ENCODE data around the gene CCDC134.

DNA sequence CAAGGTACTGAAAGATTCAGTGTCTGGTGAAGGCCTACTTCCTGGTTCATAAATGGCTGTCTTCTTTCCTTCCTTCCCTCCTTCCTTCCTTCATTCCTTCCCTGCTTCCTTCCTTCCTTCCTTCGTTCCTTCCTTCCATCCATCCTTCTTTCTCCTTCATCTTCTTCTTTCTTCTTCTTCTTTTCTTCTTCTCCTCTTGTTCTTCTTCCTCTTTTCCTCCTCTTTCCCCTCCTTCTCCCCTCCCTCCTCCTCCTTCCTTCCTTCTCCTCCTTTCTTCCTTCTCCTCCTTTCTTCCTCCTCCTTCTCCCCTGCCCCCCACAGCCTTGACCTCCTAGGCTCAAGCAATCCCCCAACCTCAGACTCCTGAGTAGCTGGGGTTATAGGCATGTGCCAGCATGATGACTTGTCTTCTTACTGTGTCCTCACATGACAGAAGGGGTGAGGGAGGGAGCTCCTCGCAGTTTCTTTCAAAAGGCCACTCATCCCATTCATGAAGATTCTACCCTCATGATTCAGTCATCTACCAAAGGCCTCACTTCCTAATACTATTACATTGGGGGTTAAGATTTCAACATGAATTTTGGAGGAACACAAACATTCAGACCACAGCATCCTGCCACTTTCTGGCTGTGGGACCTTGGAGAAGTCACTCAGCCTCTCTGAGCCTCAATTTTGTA lies 22.6 kb upstream of the CCDC134 start:
- TF ChIP-seq, protein P1, sequence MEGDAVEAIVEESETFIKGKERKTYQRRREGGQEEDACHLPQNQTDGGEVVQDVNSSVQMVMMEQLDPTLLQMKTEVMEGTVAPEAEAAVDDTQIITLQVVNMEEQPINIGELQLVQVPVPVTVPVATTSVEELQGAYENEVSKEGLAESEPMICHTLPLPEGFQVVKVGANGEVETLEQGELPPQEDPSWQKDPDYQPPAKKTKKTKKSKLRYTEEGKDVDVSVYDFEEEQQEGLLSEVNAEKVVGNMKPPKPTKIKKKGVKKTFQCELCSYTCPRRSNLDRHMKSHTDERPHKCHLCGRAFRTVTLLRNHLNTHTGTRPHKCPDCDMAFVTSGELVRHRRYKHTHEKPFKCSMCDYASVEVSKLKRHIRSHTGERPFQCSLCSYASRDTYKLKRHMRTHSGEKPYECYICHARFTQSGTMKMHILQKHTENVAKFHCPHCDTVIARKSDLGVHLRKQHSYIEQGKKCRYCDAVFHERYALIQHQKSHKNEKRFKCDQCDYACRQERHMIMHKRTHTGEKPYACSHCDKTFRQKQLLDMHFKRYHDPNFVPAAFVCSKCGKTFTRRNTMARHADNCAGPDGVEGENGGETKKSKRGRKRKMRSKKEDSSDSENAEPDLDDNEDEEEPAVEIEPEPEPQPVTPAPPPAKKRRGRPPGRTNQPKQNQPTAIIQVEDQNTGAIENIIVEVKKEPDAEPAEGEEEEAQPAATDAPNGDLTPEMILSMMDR (optimal IDR thresholded peaks at IDR 0.05 in 1 of 3, IDR thresholded peaks at IDR 0.05 in 1 of 3, conservative IDR thresholded peaks at IDR 0.05 in 1 of 3; ENCODE audit: extremely low read depth in 1 of 3, insufficient read depth in 2 of 3, low read length in 3 of 3), result no peak
- TF ChIP-seq EZH2 (IDR thresholded peaks at IDR 0.05; ENCODE audit: low read length), result no peak

Data from keratinocyte (primary cell).